ENCODE results near the gene PHLPP1.

The PHLPP1 gene

GRCh38 chr18:62982600-62983251 is 267.4 kb downstream of the PHLPP1 start:
- Histone ChIP-seq H3K9ac (no peak overlapping the region), H3K4me1 (ENCODE audit: low read depth, poor library complexity, severe bottlenecking) (no peaks in the 10 kb centered on the region), H3K27me3 (ENCODE audit: insufficient read depth, low read depth) (no peaks in the 10 kb centered on the region), H4K20me1 (ENCODE audit: insufficient read depth) (no peaks in the 10 kb centered on the region), H2AFZ (ENCODE audit: low read depth) (no peak overlapping the region), H3K4me3 (IDR thresholded peaks at IDR 0.05; ENCODE audit: insufficient read depth, low read depth, low read length) (no peak overlapping the region), H3K79me2 (ENCODE audit: insufficient read depth, low read depth) (no peaks in the 10 kb centered on the region), H3K36me3 (ENCODE audit: insufficient read depth) (no peaks in the 10 kb centered on the region), H3K4me2 (0 out of 2 replicates have a peak overlapping the region, but pooled peaks have one; percentile 5), H3K27ac (no peak overlapping the region)
- TF ChIP-seq CTCF (conservative IDR thresholded peaks at IDR 0.05; ENCODE audit: low read depth, low read length) = peak; percentile 99

- Histone ChIP-seq H3K9ac (no peak overlapping the region), H3K27me3 (ENCODE audit: insufficient read depth, low read depth) (no peaks in the 10 kb centered on the region), H3K4me2 (no peak overlapping the region), H4K20me1 (ENCODE audit: insufficient read depth) (no peaks in the 10 kb centered on the region), H3K4me1 (ENCODE audit: low read depth, poor library complexity, severe bottlenecking) (no peaks in the 10 kb centered on the region), H3K79me2 (ENCODE audit: insufficient read depth, low read depth) (no peaks in the 10 kb centered on the region), H3K36me3 (ENCODE audit: insufficient read depth) (no peaks in the 10 kb centered on the region), H2AFZ (ENCODE audit: low read depth) (no peak overlapping the region), H3K4me3 (IDR thresholded peaks at IDR 0.05; ENCODE audit: insufficient read depth, low read depth, low read length) (no peak overlapping the region), H3K27ac (no peak overlapping the region)
- TF ChIP-seq CTCF (conservative IDR thresholded peaks at IDR 0.05; ENCODE audit: low read depth, low read length) = no peak
Measured at GRCh38 chr18:62984656-62985315, 269.4 kb downstream of the PHLPP1 start.

- TF ChIP-seq CTCF (conservative IDR thresholded peaks at IDR 0.05; ENCODE audit: low read depth, low read length) = no peak
- Histone ChIP-seq H3K27ac (no peak overlapping the region), H3K9ac (no peak overlapping the region), H3K4me2 (no peak overlapping the region), H4K20me1 (ENCODE audit: insufficient read depth) (no peaks in the 10 kb centered on the region), H3K4me3 (IDR thresholded peaks at IDR 0.05; ENCODE audit: insufficient read depth, low read depth, low read length) (no peak overlapping the region), H3K36me3 (ENCODE audit: insufficient read depth) (no peaks in the 10 kb centered on the region), H3K79me2 (ENCODE audit: insufficient read depth, low read depth) (no peaks in the 10 kb centered on the region), H2AFZ (ENCODE audit: low read depth) (no peak overlapping the region), H3K27me3 (ENCODE audit: insufficient read depth, low read depth) (no peaks in the 10 kb centered on the region), H3K4me1 (ENCODE audit: low read depth, poor library complexity, severe bottlenecking) (no peaks in the 10 kb centered on the region)
Measured at GRCh38 chr18:62986490-62986889, 271.1 kb downstream of the PHLPP1 start.

- TF ChIP-seq CTCF (conservative IDR thresholded peaks at IDR 0.05; ENCODE audit: low read depth, low read length) = no peak
- no peak overlapping the region for H3K4me2 ChIP-seq
- H3K27me3 ChIP-seq (ENCODE audit: insufficient read depth, low read depth) = no peaks in the 10 kb centered on the region
- no peak overlapping the region for H2AFZ ChIP-seq (ENCODE audit: low read depth)
- no peak overlapping the region for H3K27ac ChIP-seq
- no peaks in the 10 kb centered on the region for H3K36me3 ChIP-seq (ENCODE audit: insufficient read depth)
- no peak overlapping the region for H3K9ac ChIP-seq
- no peaks in the 10 kb centered on the region for H3K79me2 ChIP-seq (ENCODE audit: insufficient read depth, low read depth)
- H3K4me3 ChIP-seq (IDR thresholded peaks at IDR 0.05; ENCODE audit: insufficient read depth, low read depth, low read length) = no peak overlapping the region
- H3K4me1 ChIP-seq (ENCODE audit: low read depth, poor library complexity, severe bottlenecking) = no peaks in the 10 kb centered on the region
- H4K20me1 ChIP-seq (ENCODE audit: insufficient read depth) = no peaks in the 10 kb centered on the region
Measured at GRCh38 chr18:62987055-62987830, 271.9 kb downstream of the PHLPP1 start.

Data from KMS-11 (cell line).